Dermis blood vessel endothelial cell (primary cell): ENCODE measurements around the gene ABCA8. TPM values are rescaled to one million over a fixed set of nuclear protein-coding genes. Genes with fewer than 3 reads are reported as not detected.

Source experiments
- DNase-seq: peaks from one replicate; pipeline ENCODE4 v3.0.0; 2010
- total RNA-seq: library from RNA; depleted of rRNA; stranded (reverse); fragments of >200 nt; gene quantifications from 2 replicates; pipeline ENCODE4 v1.2.3, GENCODE V29; 2014

The ABCA8 gene
- total RNA-seq, 1 donor from 2014 or later = under 0.01 TPM

DNA sequence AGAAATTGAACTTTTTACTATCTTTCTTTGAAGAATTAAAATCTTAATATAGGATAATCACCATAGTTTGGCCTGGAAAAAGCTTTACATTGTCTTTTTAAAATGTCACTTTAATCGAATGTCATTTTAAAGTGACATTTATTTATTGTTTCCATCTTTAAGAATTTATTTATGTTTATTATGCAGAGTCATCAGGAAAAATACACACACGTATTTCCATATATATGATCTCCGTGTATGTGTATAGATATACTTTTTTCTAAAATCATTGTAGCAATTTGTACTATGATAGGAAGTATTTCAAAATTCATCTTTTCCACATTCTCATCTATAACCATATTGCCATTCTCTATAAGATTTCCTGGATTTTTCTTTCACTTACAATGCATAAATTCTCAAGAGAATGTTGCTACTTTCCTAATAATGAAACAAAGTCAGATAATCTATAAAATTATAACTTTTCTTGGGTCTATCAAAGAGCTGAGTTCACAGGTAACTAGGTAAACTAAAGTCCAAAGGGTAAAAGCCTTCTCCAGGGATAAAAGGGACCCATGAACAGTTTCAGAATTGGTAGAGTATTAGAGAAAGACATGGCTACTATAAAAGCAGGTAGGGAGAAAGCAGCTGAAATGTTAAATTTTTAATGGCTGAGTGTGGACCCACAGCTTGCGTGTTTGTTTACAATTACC lies 11.9 kb downstream of the ABCA8 start:
- DNase-seq = no peak

- DNase-seq = no peak
These were observed 12.8 kb downstream of the ABCA8 start for GRCh38 chr17:68942389-68942788.

DNA sequence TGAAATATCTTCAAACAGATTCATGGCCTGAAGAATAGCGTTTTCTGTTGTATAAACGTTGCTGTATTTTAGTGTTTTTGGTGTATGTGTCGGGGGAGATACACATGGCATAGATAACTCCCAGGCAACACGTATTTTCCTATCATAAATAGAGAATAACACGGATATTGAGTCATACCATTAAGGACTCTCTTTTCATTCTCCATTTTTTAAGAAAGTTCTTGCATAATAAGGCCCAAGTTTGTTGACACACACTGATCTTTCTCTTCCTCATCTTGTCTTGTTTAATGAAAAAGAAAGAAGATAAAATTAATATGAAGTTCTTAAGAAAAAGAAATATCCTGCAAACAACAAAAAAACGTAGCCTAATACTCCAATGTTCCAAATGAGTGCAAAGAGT lies 13.4 kb downstream of the ABCA8 start:
- no peak for DNase-seq

DNA sequence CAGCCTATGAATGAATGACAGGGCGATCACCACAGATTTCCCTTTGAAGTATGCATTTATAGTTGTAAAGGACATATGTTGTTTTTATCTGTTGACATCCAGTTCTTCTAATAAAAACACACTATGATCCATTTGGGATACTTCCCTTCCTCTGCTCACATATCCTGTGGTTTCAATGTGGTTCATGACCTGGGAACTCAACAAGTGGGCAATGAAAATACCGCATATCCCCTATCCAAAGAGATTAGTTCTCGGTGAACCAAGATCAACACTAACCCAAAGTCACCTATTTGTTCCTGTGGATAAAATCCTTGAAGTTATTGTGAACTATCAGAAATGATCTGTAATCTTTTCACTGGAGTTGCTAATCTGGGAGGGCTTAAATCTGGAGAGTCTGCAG lies 16.0 kb downstream of the ABCA8 start:
- DNase-seq = peak; percentile 70

DNA sequence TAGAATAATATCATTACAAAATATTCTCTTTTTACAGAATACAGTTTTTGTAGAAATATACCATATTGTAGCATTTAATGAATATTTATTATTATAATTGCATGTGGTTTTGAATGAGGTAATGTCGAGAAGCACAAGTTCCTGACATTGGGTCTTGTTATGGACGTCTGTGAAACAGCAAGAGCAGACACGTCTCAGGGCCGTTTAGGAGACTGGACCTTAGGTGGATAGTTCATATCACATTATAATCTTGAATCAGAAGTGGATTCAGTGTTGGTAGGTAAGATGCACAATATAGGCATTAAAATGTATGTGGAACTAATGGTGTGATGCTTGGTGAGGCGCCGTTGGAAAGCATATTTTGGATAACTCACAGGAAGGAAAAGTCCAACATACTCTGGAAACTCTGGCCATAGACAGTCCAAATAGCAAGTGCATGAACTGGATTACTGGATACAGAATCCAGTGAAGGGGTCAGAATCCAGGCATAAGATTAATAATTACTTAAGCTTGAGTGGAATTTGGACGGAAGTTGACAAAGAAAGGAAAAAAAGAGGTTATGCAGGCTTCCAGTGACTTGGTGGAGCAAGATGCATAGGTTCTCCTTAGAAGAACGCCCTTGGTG lies 17.2 kb downstream of the ABCA8 start:
- DNase-seq = no peak

DNA sequence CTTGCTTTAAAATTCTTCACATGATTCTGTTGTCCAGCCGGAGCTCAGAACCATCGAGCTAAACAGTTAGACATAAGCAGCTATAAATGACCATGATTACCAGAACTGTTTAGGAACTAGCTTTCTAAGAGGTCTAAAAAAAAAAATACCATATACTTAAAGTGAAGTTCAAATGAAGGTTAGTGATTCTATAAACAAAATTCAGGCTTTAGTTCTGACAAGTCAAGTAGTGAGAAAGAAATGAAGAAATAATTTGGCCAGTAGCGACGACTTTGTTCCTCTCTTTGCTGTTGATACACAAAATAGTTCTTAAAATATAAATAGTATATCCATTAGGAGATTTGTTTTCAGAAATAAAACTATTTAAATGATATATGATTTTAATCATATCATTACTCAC lies 27.7 kb downstream of the ABCA8 start:
- no peak for DNase-seq

GRCh38 chr17:68924793-68925720 lies 30.1 kb downstream of the ABCA8 start:
- DNase-seq = no peak

DNA sequence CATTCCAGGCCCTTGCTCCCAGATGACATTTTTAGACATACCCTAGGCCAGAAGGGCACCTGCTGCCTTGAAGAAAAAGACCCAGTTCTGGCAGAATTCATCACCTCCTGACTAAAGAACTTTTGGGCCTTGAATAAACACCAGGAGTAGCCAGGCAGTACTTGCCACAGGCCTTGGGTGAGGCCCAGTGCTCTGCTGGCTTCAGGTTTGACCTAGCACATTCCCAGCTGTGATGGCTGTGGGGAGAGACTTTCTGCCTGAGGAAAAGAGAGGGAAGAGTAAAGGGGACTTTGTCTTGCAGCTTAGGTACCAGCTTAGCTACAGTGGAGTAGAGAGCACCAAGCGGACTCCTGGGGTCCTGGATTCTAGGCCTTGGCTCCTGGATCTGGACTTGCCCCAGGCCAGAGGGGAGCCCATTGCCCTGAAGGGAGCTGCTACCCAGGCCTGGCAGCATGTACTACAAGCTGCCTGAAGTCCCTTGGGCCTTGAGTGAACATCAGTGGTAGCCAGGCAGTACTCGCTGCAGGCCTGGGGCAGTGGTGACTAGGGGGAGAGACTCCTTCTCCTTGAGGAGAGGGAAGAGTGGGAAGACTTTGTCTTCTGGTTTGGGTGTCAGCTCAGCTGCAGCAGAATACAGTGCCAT lies 44.3 kb downstream of the ABCA8 start:
- no peak for DNase-seq

DNA sequence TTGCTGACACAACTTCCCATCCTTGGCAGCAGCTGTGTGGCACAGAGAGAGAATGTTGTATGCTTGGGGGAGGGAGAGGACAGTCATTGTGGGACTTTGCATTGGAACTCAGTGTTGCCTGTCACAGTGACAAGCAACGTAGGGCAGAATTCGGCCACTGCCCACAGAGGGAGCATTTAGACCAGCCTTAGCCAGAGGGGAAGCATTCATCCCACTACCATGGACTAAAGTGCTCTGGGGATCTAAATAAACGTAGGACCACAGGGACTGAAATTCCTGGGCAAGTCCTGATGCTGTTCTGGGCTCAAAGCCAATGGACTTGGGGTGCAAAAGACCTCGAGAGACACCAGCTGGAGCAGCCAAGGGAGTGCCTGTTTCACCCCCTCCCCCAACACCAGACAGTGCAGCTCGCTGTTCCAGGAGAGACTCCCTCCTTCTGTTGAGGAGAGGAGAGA lies 44.9 kb downstream of the ABCA8 start:
- no peak for DNase-seq

- peak; percentile 91 for DNase-seq
These were observed 46.1 kb downstream of the ABCA8 start for GRCh38 chr17:68909066-68909465.

DNA sequence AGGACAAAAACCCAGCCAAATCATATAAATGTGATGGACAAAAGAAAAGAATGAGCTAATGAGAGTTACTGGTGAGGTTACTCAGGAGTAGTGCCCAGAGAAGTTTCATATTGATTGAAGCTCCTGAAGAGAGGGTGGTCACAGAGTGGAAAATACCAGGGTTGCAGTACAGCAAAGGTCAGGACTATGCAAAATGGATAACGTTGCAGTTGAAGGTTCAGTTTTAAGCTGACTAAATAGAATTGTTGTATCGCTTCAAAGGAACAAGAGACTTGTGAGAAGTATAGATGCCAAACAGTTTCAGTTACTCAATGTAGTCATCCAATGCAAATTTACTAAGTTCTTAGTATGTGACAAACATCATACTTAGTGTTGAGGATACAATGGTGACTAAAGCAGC lies 47.1 kb downstream of the ABCA8 start:
- DNase-seq = no peak

- DNase-seq = peak; percentile 47
These were observed 48.6 kb downstream of the ABCA8 start for GRCh38 chr17:68906638-68907037.

- DNase-seq = no peak
These were observed 51.9 kb downstream of the ABCA8 start for GRCh38 chr17:68903286-68903685.

DNA sequence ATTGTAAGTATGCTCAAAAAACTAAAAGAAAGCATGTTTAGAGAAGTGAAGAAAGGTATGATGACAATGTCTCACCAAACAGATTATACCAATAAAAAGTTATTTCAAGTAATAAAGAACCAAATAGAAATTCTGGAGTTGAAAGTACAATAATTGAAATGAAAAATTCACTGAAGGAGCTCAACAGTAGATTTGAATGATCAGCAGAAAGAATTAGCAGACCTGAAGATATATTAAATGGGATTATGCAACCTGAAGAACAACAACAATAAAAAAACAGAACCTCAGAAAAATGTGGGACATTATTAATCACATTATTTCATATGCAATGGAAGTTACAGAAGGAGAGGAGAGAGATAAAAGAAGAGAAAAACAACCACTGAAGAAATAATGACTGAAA lies 57.6 kb downstream of the ABCA8 start:
- no peak for DNase-seq

- DNase-seq = peak; percentile 29
These were observed 62.5 kb downstream of the ABCA8 start for GRCh38 chr17:68892658-68893057.

GRCh38 chr17:68892193-68892592 lies 63.0 kb downstream of the ABCA8 start:
- no peak for DNase-seq

DNA sequence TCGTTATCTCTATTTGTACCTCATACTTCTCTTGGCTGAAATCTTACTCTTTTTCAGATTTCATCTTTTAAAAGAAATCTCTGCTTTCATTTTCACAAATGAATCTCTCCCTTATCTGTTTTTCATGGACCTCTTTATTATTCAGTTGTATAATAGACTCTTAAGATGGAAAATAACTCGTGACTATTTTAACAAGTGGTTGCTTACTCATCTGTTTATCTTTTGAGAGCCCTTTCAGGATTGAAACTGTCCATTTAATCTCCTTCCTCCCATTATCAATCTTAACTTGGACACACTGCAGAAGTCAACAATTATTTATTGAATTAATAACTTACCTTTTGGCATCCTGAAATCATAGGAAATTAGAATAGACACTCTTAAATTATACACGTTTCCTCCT lies 68.8 kb downstream of the ABCA8 start:
- DNase-seq = no peak

DNA sequence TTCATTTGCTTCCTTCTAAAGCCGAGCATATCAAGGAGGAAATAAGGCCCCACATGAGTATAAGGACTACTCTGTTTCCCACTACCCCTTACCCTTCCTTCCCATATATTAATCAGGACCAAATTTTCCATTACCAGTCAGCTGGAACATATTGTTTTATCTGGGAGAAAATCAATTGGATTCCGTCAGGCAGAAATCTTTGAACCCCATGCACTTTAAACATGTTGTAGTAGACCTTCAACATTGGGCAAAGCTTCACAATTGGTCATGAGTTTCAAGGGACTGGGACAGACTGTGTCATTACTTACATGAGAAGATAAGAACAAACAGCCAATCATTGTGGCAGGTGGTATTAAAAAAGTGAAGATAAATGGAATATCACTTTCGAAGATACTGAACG lies 70.3 kb downstream of the ABCA8 start:
- no peak for DNase-seq

DNA sequence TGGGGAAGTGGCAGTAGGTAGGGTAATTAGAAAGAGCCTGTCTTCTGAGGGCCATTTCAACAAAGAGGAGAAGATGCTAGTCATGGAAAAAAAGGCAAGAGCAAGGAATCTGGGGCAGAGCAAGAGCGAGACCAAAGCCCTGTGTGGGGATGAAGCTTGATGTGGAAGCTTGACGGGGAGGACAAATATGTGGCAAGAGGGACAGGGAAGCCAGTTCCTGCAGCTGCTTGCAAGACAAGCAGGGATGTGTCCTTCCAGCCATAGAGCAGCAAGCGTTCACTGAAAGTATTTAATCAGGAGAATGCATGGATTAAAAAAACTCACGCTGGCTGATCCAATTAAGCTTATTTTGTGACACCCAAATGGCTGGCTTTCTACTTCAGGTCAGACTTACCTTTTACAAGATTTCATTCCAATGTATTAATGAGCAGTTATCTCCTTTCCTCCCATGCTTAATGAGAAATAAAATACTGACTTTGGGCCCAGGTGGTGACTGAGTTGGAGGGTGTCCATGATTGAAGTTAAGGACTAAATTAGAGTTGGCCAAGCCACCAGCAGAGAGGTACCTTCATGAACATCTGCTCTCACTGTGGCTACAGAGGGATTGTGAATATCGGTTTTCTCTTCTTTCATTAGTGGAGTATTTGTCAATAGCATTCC lies 76.8 kb downstream of the ABCA8 start:
- DNase-seq = no peak

GRCh38 chr17:68871447-68871846 lies 83.7 kb downstream of the ABCA8 start:
- no peak for DNase-seq

- no peak for DNase-seq
These were observed 84.2 kb downstream of the ABCA8 start for GRCh38 chr17:68870976-68871375.

- DNase-seq = no peak
These were observed 84.9 kb downstream of the ABCA8 start for GRCh38 chr17:68870161-68870826.
